Activated naive CD4-positive, alpha-beta T cell treated with Interleukin-2 at 50 U/mL for 16 hours (primary cell): ENCODE data around the gene KLHL41.
A peak's percentile ranks its signal among the peaks of the same experiment; 100 is the strongest.

Experiments
- DNase-seq: peaks from one replicate; pipeline ENCODE4 v3.0.0-alpha.2; 2020

Gene KLHL41

GRCh38 chr2:169509298-169509885 lies at the start of gene KLHL41:
Gene KLHL41, plus strand, starts transcription at chr2:169509702. Its CDS starts 77 bp downstream, at chr2:169509779.
- no peak for DNase-seq

GRCh38 chr2:169461143-169461542 lies 48.4 kb upstream of the KLHL41 start:
- DNase-seq = no peak

GRCh38 chr2:169462896-169463695 lies 46.4 kb upstream of the KLHL41 start:
- DNase-seq = no peak

GRCh38 chr2:169464466-169464865 lies 45.0 kb upstream of the KLHL41 start:
- DNase-seq = no peak

GRCh38 chr2:169464882-169465281 lies 44.6 kb upstream of the KLHL41 start:
- DNase-seq = no peak

GRCh38 chr2:169468841-169469240 lies 40.7 kb upstream of the KLHL41 start:
- no peak for DNase-seq

- no peak for DNase-seq
Measured at GRCh38 chr2:169469952-169470572, 39.4 kb upstream of the KLHL41 start.

GRCh38 chr2:169472249-169472648 lies 37.3 kb upstream of the KLHL41 start:
- no peak for DNase-seq

GRCh38 chr2:169476459-169476858 lies 33.0 kb upstream of the KLHL41 start:
- DNase-seq = no peak

- DNase-seq = no peak
Measured at GRCh38 chr2:169478339-169478738, 31.2 kb upstream of the KLHL41 start.

- no peak for DNase-seq
Measured at GRCh38 chr2:169478745-169479256, 30.7 kb upstream of the KLHL41 start.

- peak; percentile 78 for DNase-seq
Measured at GRCh38 chr2:169479257-169480078, 30.0 kb upstream of the KLHL41 start, which contains the start of gene BBS5. Gene BBS5, plus strand, starts transcription at chr2:169479494. Its CDS starts 60 bp downstream, at chr2:169479554.

- DNase-seq = no peak
Measured at GRCh38 chr2:169480079-169480465, 29.4 kb upstream of the KLHL41 start.

- no peak for DNase-seq
Measured at GRCh38 chr2:169485650-169486138, 23.8 kb upstream of the KLHL41 start.

- DNase-seq = no peak
Measured at GRCh38 chr2:169486487-169486886, 23.0 kb upstream of the KLHL41 start.

- DNase-seq = no peak
Measured at GRCh38 chr2:169490834-169491233, 18.7 kb upstream of the KLHL41 start.

- no peak for DNase-seq
Measured at GRCh38 chr2:169491378-169491777, 18.1 kb upstream of the KLHL41 start.

- no peak for DNase-seq
Measured at GRCh38 chr2:169493360-169493759, 16.1 kb upstream of the KLHL41 start.

- no peak for DNase-seq
Measured at GRCh38 chr2:169495310-169495928, 14.1 kb upstream of the KLHL41 start.

- no peak for DNase-seq
Measured at GRCh38 chr2:169504651-169505050, 4.9 kb upstream of the KLHL41 start.

GRCh38 chr2:169507698-169508097 lies 1.8 kb upstream of the KLHL41 start:
- no peak for DNase-seq

- DNase-seq = no peak
Measured at GRCh38 chr2:169509955-169510354, 453 bp downstream of the KLHL41 start.
